Chondrocyte (in vitro differentiated cells): Measurements from ENCODE around the gene SEC14L3. TPM values are rescaled to one million over a fixed set of nuclear protein-coding genes. Genes with fewer than 3 reads are reported as not detected.

ENCODE experiments used
- DNase-seq: peaks from one replicate; pipeline ENCODE4 v3.0.0; 2021; ENCODE audit warnings: mixed read lengths, low spot score
- H3K27ac Mint-ChIP-seq: one replicate; pipeline ENCODE4 v1.8.0; 2021; ENCODE audit warnings: mild to moderate bottlenecking, moderate library complexity, mixed read lengths; ENCODE audit not compliant: unreplicated experiment
- H3K27me3 Mint-ChIP-seq: 2 replicates; pipeline ENCODE4 v1.8.0; 2021; ENCODE audit warnings: low read depth, mixed read lengths
- H3K36me3 Mint-ChIP-seq: 2 replicates; pipeline ENCODE4 v1.8.0; 2021; ENCODE audit warnings: low read depth, mixed read lengths
- H3K4me1 Mint-ChIP-seq: 2 replicates; pipeline ENCODE4 v1.8.0; 2021; ENCODE audit warnings: low read depth, mild to moderate bottlenecking, mixed read lengths
- H3K4me3 Mint-ChIP-seq: one replicate; pipeline ENCODE4 v1.8.0; 2021; ENCODE audit warnings: mild to moderate bottlenecking, moderate library complexity, mixed read lengths; ENCODE audit not compliant: unreplicated experiment
- H3K9me3 Mint-ChIP-seq: 2 replicates; pipeline ENCODE4 v1.8.0; 2021; ENCODE audit warnings: low read depth, mixed read lengths
- CTCF ChIP-seq: fragments of 200-600 bp; sonication (generic); IDR thresholded peaks from 2 replicates; pipeline ENCODE4 v1.5.0; 2021; ENCODE audit warnings: antibody characterized with exemption, mild to moderate bottlenecking, moderate library complexity
- total RNA-seq: library from RNA; stranded (reverse); gene quantifications from 3 replicates; pipeline ENCODE4 v1.2.1, GENCODE V29; 2021

The SEC14L3 gene
- total RNA-seq, 1 donor from 2014 or later: not detected

GRCh38 chr22:30513462-30513861 is 41.6 kb upstream of the SEC14L3 start:
- H3K36me3 Mint-ChIP-seq: no peaks in the 10 kb centered on the region
- no peaks in the 10 kb centered on the region for H3K4me1 Mint-ChIP-seq
- no peak overlapping the region for H3K27ac Mint-ChIP-seq
- no peak for TF ChIP-seq CTCF
- peaks cover 5% of the 10 kb centered on the region for H3K9me3 Mint-ChIP-seq
- H3K27me3 Mint-ChIP-seq: peaks cover 1% of the 10 kb centered on the region
- no peak overlapping the region for H3K4me3 Mint-ChIP-seq
- no peak for DNase-seq

DNA sequence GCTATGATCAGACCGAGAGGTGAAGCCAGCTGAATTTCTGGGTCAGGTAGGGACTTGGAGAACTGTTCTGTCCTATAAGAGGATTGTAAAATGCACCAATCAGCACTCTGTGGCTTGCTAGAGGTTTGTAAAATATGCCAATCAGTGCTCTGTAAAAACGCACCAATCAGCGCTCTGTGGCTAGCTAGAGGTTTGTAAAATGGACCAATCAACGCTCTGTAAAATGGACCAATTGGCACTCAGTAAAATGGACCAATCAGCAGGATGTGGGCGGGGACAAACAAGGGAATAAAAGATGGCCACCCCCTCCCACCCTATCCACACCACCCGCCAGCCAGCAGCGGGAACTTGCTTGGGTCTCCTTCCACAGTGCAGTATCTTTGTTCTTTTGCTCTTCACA is 40.1 kb upstream of the SEC14L3 start:
- H3K36me3 Mint-ChIP-seq: no peaks in the 10 kb centered on the region
- TF ChIP-seq CTCF: no peak
- no peak overlapping the region for H3K27ac Mint-ChIP-seq
- no peak for DNase-seq
- no peak overlapping the region for H3K4me3 Mint-ChIP-seq
- H3K27me3 Mint-ChIP-seq: no peaks in the 10 kb centered on the region
- H3K4me1 Mint-ChIP-seq: no peaks in the 10 kb centered on the region
- H3K9me3 Mint-ChIP-seq: peaks cover 5% of the 10 kb centered on the region

- no peaks in the 10 kb centered on the region for H3K36me3 Mint-ChIP-seq
- TF ChIP-seq CTCF: no peak
Measured at GRCh38 chr22:30511109-30511508, 39.3 kb upstream of the SEC14L3 start.

GRCh38 chr22:30508216-30508615 is 36.4 kb upstream of the SEC14L3 start:
- no peak overlapping the region for H3K4me3 Mint-ChIP-seq
- H3K4me1 Mint-ChIP-seq: no peaks in the 10 kb centered on the region
- DNase-seq: no peak
- H3K36me3 Mint-ChIP-seq: no peaks in the 10 kb centered on the region
- H3K9me3 Mint-ChIP-seq: peaks cover under 1% of the 10 kb centered on the region
- no peak for TF ChIP-seq CTCF
- H3K27ac Mint-ChIP-seq: no peak overlapping the region
- peaks cover 3% of the 10 kb centered on the region for H3K27me3 Mint-ChIP-seq

More at GRCh38 chr22:30511109-30511508, 39.3 kb upstream of the SEC14L3 start:
- Mint-ChIP-seq H3K27ac (no peak overlapping the region), H3K4me3 (no peak overlapping the region), H3K4me1 (no peaks in the 10 kb centered on the region), H3K9me3 (peaks cover 5% of the 10 kb centered on the region), H3K27me3 (peaks cover 3% of the 10 kb centered on the region)
- DNase-seq: no peak

DNA sequence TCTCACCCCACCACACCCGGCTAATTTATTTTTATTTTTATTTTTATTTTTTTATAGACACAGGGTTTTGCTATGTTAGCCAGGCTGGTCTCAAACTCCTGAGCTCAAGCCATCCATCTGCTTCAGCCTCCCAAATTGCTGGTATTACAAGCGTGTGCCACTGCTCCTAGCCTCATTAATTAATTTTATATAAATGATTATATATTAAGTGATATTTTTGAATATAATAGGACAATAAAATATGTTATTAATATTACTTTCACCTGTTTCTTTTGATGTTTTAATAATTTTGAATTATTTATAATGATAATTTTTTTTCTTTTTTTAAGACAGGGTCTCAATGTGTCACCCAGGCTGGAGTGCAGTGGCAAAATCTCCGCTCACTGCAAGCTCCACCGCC is 35.9 kb upstream of the SEC14L3 start:
- no peaks in the 10 kb centered on the region for H3K4me1 Mint-ChIP-seq
- H3K27me3 Mint-ChIP-seq: peaks cover 3% of the 10 kb centered on the region

More for the DNA sequence above, 35.9 kb upstream of the SEC14L3 start:
- Mint-ChIP-seq H3K27ac (no peak overlapping the region), H3K9me3 (no peaks in the 10 kb centered on the region), H3K4me3 (no peak overlapping the region), H3K36me3 (no peaks in the 10 kb centered on the region)
- no peak for DNase-seq
- no peak for TF ChIP-seq CTCF
